Amniotic epithelial cell (primary cell): Measurements from ENCODE around the gene SASH3.
A peak's percentile ranks its signal among the peaks of the same experiment; 100 is the strongest.

ENCODE experiments used
- DNase-seq: peaks from one replicate; pipeline ENCODE4 v3.0.0-alpha.2; 2010; ENCODE audit warnings: low read depth

Gene SASH3

DNA sequence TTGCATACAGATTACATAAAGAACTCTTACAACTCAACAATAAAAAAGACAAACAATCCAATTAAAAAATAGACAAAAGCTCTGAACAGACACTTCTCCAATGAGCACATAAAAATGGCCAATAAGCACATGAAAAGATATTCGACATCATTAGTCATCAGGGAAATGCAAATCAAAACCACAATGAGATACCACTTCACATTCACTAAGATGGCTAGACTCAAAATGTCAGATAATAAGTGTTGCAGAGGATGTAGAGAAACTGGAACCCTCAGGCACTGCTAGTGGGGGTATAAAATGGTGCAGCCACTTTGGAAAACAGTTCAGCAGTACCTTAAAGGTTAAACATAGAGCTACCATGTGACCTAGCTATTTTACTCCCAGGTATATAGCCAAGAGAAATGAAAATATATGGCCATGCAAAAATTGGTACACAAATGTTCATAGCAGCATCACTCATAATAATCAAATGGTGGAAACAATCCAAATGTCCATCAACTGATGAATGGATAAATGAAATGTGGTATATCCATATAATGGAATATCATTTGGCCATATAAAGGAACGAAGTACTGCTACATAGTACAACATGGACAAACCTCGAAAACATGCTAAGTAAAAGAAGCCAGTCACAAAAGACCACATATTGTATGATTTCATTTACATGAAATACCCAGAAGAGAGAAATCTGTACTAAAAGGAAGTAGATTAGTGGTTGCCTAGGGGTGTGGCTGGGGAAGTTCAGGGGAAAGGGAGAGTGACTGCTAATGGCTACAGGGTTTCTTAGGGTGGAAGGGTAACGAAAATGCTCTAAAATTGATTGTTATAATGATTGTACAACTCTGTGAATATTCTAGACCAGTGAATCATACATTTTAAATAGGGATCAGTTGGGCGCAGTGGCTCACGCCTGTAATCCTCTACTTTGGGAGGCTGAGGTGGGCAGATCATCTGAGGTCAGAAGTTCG lies 29.4 kb downstream of the SASH3 start:
- peak; percentile 62 for DNase-seq

- DNase-seq: no peak
These were observed 34.1 kb downstream of the SASH3 start for GRCh38 chrX:129813662-129814368.

DNA sequence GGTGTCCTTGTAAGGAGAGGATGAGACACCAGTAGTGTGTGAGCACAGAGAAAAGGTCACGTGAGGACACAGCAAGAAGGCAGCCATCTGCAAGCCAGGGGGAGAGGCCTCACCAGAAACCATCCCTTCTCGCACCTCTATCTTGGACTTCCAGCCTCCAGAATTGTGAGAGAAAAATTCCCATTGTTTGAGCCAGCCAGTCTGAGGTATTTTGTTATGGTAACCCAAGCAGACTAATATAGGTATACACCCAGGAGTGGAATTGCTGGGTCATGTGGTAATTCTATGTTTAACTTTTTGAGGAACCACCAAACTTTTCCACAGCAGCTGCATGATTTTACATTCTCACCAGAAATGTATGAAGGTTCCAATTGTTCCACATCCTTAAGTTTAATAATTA lies 38.4 kb downstream of the SASH3 start:
- DNase-seq: no peak

DNA sequence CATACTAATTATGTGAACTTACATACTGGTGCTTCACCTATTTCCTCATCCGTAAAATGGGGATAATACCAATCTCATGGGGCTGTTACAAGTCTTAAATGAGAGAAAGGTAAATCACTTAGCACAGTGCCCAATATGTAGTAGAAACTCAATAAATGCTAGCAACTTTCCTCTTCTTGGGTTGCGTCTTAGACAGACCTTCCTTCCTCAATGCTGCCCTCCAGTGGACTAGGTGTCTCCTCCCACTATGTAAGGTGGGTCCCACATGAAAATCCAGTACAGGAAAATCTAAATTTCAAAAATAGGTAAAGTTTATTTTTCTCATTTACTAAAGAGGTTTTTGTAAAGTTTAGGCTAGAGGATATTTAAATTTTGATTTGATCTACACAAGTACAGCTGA lies 43.4 kb downstream of the SASH3 start:
- peak; percentile 38 for DNase-seq

DNA sequence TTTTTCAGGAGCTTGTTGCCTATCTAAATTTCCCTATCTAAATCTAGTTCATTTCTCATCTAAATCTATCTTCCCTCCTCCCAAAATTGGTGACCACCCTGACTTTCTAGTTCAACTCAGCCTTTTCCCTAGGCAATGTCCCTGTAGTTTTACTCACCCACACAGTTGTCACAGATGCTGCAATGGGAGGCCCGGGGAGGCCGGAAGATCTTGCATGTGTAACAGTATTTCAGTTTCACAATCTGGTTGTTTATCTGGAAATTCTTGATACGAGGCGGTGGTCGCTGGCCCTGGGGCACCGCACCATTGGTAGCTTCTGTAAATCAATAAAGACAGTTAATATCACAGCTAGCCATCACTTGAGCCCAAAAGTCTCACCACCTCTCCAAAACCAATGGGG lies 43.8 kb downstream of the SASH3 start:
- no peak for DNase-seq

- DNase-seq: no peak
These were observed 44.9 kb downstream of the SASH3 start for GRCh38 chrX:129824620-129825019.

DNA sequence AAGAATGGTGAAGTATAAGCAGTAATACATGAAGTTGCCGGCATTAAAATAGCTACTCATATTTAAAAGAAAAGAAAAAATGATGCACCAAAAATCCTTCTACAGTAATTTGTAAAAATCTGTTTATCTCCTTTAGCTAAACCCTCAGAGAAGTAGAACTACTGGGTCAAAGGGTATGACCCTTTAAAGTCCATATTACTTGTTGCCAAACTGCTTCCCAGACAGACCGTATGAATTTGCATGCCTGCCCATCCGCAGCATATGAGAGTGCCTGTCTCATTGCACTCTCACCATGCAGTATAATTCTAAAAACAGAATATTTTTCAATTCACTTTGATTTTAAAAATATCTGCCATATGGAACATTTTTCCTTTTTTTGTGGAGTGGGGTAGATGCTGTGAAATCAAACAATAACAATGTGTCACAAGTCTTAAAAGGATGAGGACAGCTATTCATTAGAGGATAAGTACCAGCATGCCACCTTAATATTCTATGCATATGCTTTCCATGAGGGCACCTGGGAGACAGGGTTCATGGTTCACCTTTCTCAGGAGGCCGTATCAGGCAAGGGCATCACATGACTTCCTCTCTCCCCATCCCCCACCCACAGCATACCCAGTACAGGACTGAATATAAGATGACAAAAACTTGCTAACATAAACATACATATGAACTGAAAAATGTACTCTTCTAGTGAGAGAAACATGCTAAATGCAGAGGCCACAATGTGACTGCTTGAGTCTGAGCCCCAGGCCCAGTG lies 46.2 kb downstream of the SASH3 start:
- DNase-seq: no peak

DNA sequence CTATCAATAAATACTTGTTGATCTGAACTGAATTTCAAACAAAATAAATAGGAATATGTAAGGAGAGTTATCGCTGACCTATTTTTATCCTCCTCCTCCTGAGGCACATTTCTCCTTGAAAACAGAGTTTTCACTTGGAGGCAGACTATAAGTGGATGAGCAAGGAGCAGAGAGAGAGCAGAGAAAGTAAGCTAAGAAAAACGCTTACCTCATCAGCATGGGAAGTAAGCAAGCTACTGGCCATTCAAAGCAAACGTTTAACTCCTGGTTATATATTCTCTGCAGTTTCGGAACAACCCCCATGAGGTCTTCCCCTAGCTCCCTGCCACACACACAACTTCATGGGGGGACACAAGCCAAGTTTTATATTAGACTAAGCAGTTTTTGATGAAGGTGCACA lies 50.7 kb downstream of the SASH3 start:
- no peak for DNase-seq

- DNase-seq: no peak
These were observed 51.5 kb downstream of the SASH3 start for GRCh38 chrX:129831091-129831885.

DNA sequence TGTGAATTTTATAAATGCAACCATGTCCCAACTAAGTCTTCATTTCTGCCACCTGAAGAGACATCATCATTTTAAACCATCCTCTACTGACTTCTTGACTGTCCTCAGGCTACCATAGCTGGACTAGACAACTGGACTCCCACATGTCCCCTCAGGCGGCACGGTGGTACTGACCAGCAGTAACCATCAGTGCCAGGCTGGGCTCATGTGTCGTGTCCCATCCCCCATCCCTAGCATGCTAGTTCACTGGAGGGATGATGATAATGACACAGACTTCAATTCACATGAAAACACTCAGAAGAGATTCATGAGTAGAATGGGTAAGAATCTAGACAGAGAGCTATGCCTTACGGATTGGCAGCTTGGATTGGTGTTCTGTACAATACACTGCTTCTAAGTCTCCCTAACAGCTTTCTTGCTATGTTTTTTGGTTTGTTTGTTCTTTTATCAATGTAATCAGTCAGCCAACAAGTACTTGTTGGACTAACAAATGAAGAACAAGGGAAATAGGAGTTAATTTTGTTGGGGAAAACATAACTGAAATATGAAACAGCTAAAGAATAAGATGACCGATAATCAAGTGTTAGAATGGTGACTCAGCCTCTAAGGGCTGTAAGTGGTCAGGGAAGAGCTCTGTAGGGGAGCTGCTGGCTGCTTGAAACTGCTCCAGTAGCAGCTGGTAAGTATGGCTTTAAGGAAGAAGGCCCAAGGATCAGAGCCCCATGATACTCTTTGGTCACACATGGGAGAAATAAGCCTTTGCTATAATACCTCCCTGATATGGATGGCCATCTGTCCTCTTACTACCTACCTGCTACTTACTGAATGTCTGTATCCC lies 53.6 kb downstream of the SASH3 start:
- DNase-seq: peak; percentile 58

- DNase-seq: no peak
These were observed 57.1 kb downstream of the SASH3 start for GRCh38 chrX:129836827-129837226.

- no peak for DNase-seq
These were observed 60.6 kb downstream of the SASH3 start for GRCh38 chrX:129840344-129840743.

GRCh38 chrX:129842510-129843208 lies 62.9 kb downstream of the SASH3 start:
- no peak for DNase-seq

GRCh38 chrX:129843209-129843458 lies 63.4 kb downstream of the SASH3 start:
- DNase-seq: no peak

DNA sequence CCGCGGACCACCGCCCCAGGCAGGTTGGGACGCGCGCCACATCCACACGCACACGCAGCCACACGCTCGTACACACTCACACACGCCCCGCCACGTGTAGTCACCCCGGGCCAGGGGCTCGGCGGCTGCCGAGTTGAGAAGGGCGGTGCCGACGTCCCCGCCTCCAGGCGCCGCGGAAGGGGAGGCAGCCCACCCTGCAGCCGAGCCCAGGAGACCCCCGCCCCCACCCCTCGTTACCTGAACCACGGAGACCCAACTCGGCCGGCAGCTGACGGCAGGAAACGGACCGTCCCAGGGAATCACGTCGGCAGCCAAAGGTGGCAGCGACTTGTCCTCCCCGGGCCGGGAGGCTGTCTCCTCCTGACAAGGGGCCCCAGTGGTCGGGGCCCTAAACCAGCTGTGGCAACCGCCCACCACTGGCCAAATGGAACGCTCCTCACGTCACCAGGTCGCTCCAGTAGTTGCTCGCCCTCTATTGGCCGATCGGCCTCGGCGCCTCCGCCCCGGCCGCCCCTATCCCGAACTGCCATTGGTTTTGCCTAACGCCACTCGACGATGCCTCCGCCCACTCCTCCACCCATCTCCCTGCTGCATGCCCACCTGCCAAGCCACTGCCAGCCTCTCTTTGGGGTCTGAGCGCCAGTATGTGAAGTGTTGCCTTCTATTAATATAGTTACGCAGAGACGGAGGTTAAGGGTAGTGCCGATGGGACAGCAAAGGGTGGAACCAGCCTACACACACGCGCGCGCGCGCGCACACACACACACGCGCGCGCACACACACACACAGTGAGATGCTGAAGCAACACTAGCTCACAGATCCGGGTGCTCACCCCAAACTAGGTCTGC lies 63.9 kb downstream of the SASH3 start, which contains the start of gene ZDHHC9:
ZDHHC9 (minus strand) TSS at position 428 of the 848 bp plus-strand sequence. CDS start 1,941 bp downstream, outside the sequence.
- peak; percentile 77 for DNase-seq
